SK-N-SH treated with all-trans-retinoic acid at 6 μM for 48 hours (cell line): ENCODE results near the gene ARHGDIA.

ENCODE experiments used
- ATAC-seq: fragments of 200-7000 bp; cut with Tn5 transposase; 3 replicates; pipeline ENCODE4 v1.9.1; 2020; ENCODE audit warnings: mild to moderate bottlenecking, moderate library complexity
- ARNTL ChIP-seq: fragments of 450-650 bp; formaldehyde crosslinking; IDR thresholded peaks from 2 replicates; pipeline ENCODE4 v1.5.0; 2020; ENCODE audit warnings: low read depth, mild to moderate bottlenecking, moderate library complexity, borderline replicate concordance
- BACH2 ChIP-seq: fragments of 250-450 bp; sonication (Bioruptor Pico); IDR thresholded peaks from 2 replicates; pipeline ENCODE4 v1.9.0; 2021; ENCODE audit warnings: mild to moderate bottlenecking, borderline replicate concordance
- CREB5 ChIP-seq: fragments of 250-450 bp; sonication (Bioruptor Pico); IDR thresholded peaks from 2 replicates; pipeline ENCODE4 v1.5.1; 2020; ENCODE audit warnings: low read depth, mild to moderate bottlenecking, moderate library complexity
- CSDC2 ChIP-seq: fragments of 250-450 bp; sonication (Bioruptor Pico); IDR thresholded peaks from 2 replicates; pipeline ENCODE4 v1.5.0; 2020; ENCODE audit warnings: mild to moderate bottlenecking, moderate library complexity
- ESRRG ChIP-seq: fragments of 250-450 bp; sonication (Bioruptor Pico); IDR thresholded peaks from 2 replicates; pipeline ENCODE4 v1.6.1; 2021; ENCODE audit warnings: mild to moderate bottlenecking
- GLIS3 ChIP-seq: fragments of 250-450 bp; sonication (Bioruptor Pico); IDR thresholded peaks from 2 replicates; pipeline ENCODE4 v1.5.0; 2020; ENCODE audit warnings: mild to moderate bottlenecking, moderate library complexity
- ISL1 ChIP-seq: fragments of 250-450 bp; sonication (Bioruptor Pico); IDR thresholded peaks from 2 replicates; pipeline ENCODE4 v2.1.2; 2022; ENCODE audit warnings: mild to moderate bottlenecking, moderate library complexity
- PATZ1 ChIP-seq: fragments of 250-450 bp; sonication (Bioruptor Pico); IDR thresholded peaks from 2 replicates; pipeline ENCODE4 v1.8.0; 2020; ENCODE audit warnings: mild to moderate bottlenecking, moderate library complexity, borderline replicate concordance
- POU6F1 ChIP-seq: fragments of 250-450 bp; sonication (Bioruptor Pico); IDR thresholded peaks from 2 replicates; pipeline ENCODE4 v1.8.0; 2021; ENCODE audit warnings: low read depth, mild to moderate bottlenecking, moderate library complexity, borderline replicate concordance
- PPARA ChIP-seq: fragments of 250-450 bp; sonication (Bioruptor Pico); IDR thresholded peaks from 2 replicates; pipeline ENCODE4 v1.5.0; 2020; ENCODE audit warnings: mild to moderate bottlenecking, borderline replicate concordance
- RARB ChIP-seq: fragments of 250-450 bp; sonication (Bioruptor Pico); IDR thresholded peaks from 2 replicates; pipeline ENCODE4 v1.8.0; 2021; ENCODE audit warnings: mild to moderate bottlenecking, moderate library complexity
- SNAI2 ChIP-seq: fragments of 250-450 bp; sonication (Bioruptor Pico); IDR thresholded peaks from 2 replicates; pipeline ENCODE4 v1.5.0; 2020; ENCODE audit warnings: mild to moderate bottlenecking, moderate library complexity
- TCF4 ChIP-seq: fragments of 250-450 bp; sonication (Bioruptor Pico); IDR thresholded peaks from 2 replicates; pipeline ENCODE4 v1.8.0; 2021; ENCODE audit warnings: mild to moderate bottlenecking, moderate library complexity, borderline replicate concordance
- TOX ChIP-seq: fragments of 250-450 bp; sonication (Bioruptor Pico); IDR thresholded peaks from 2 replicates; pipeline ENCODE4 v1.8.0; 2021; ENCODE audit warnings: mild to moderate bottlenecking, moderate library complexity, borderline replicate concordance
- TSHZ2 ChIP-seq: fragments of 250-450 bp; sonication (Bioruptor Pico); IDR thresholded peaks from 2 replicates; pipeline ENCODE4 v1.5.0; 2020; ENCODE audit warnings: mild to moderate bottlenecking, moderate library complexity
- ZC3H10 ChIP-seq: fragments of 250-450 bp; sonication (Bioruptor Pico); IDR thresholded peaks from 2 replicates; pipeline ENCODE4 v1.5.1; 2021; ENCODE audit warnings: mild to moderate bottlenecking, moderate library complexity
- ZFP3 ChIP-seq: fragments of 250-450 bp; sonication (Bioruptor Pico); IDR thresholded peaks from 2 replicates; pipeline ENCODE4 v1.5.0; 2020; ENCODE audit warnings: mild to moderate bottlenecking, moderate library complexity
- ZNF565 ChIP-seq: fragments of 450-650 bp; formaldehyde crosslinking; conservative IDR thresholded peaks from 2 replicates; pipeline ENCODE4 v1.5.0; 2020; ENCODE audit warnings: low read depth, mild to moderate bottlenecking, moderate library complexity
- ZNF70 ChIP-seq: fragments of 450-650 bp; formaldehyde crosslinking; IDR thresholded peaks from 2 replicates; pipeline ENCODE4 v1.5.0; 2020; ENCODE audit warnings: mild to moderate bottlenecking, moderate library complexity
- ZNF8 ChIP-seq: fragments of 450-650 bp; formaldehyde crosslinking; IDR thresholded peaks from 2 replicates; pipeline ENCODE4 v1.5.0; 2020; ENCODE audit warnings: mild to moderate bottlenecking, moderate library complexity

ARHGDIA gene

GRCh38 chr17:81825841-81826466 lies 45.2 kb downstream of the ARHGDIA start:
- ATAC-seq: no peak
- TF ChIP-seq CREB5: no peak
- TF ChIP-seq TOX (CRISPR knock-in tag): no peak

- TF ChIP-seq TCF4 (CRISPR knock-in tag) (no peak), ZNF8 (no peak), PATZ1 (no peak), GLIS3 (CRISPR knock-in tag) (no peak), ISL1 (CRISPR knock-in tag) (no peak), ZNF565 (CRISPR knock-in tag) (no peak), ARNTL (CRISPR knock-in tag) (no peak), TOX (CRISPR knock-in tag) (no peak), ZC3H10 (CRISPR knock-in tag) (no peak), POU6F1 (CRISPR knock-in tag) (no peak), ZFP3 (CRISPR knock-in tag) (no peak), BACH2 (CRISPR knock-in tag) (no peak), CSDC2 (CRISPR knock-in tag) (no peak), TSHZ2 (CRISPR knock-in tag) (no peak), RARB (CRISPR knock-in tag) (no peak)
- TF ChIP-seq, all 23 proteins: peak for 0
- no peak for ATAC-seq
Observed at GRCh38 chr17:81824595-81824994, 46.5 kb downstream of the ARHGDIA start.

GRCh38 chr17:81823820-81824550 lies 47.2 kb downstream of the ARHGDIA start:
- TF ChIP-seq CSDC2 (CRISPR knock-in tag) (no peak), SNAI2 (CRISPR knock-in tag) (no peak), ISL1 (CRISPR knock-in tag) (no peak), ARNTL (CRISPR knock-in tag) (no peak), RARB (CRISPR knock-in tag) (no peak), ZNF8 (no peak), PPARA (CRISPR knock-in tag) (no peak), ZNF70 (CRISPR knock-in tag) (no peak), ESRRG (CRISPR knock-in tag) (no peak), ZNF565 (CRISPR knock-in tag) (no peak), GLIS3 (CRISPR knock-in tag) (no peak), ZC3H10 (CRISPR knock-in tag) (no peak), CREB5 (no peak), TCF4 (CRISPR knock-in tag) (no peak), TSHZ2 (CRISPR knock-in tag) (no peak)
- no peak for ATAC-seq
